PC-9 (cell line): Measurements from ENCODE around the gene HSDL1. TPM values are rescaled to one million over a fixed set of nuclear protein-coding genes. Genes with fewer than 3 reads are reported as not detected.

Source experiments
- BruUV-seq: library from RNA; stranded (reverse); fragments of 400-500 nt; replicated peaks from 2 replicates; lab custom pipeline; 2021; lab: Mats Ljungman, UMichigan
- CTCF ChIA-PET: fragments of 300-600 bp; sonication (Branson Sonifier 250); formaldehyde crosslinking; loops from one replicate; lab custom pipeline; 2022; ENCODE audit warnings: antibody characterized with exemption; lab: Charles Lee
- POLR2A ChIA-PET: fragments of 300-600 bp; sonication (Branson Sonifier 250); formaldehyde crosslinking; loops from one replicate; lab custom pipeline; 2022; ENCODE audit warnings: antibody characterized with exemption; ENCODE audit not compliant: unreplicated experiment; lab: Charles Lee
- DNase-seq, 2 experiments: peaks; one replicate each; pipeline versions ENCODE4 v3.0.0 to v3.0.0-alpha.2; 2015 to 2022; ENCODE audit warnings: mixed read lengths in 1 of 2
- H2AFZ ChIP-seq: fragments of 200-600 bp; sonication (generic); 2 replicates; pipeline ENCODE4 v1.8.1; 2017; ENCODE audit warnings: antibody characterized with exemption
- H3F3A ChIP-seq: fragments of 200-600 bp; sonication (generic); 2 replicates; pipeline ENCODE4 v1.8.1; 2017; ENCODE audit warnings: antibody characterized with exemption, mild to moderate bottlenecking, low read depth; ENCODE audit not compliant: insufficient read depth
- H3K27ac ChIP-seq: fragments of 200-600 bp; sonication (generic); 2 replicates; pipeline ENCODE4 v1.6.1; 2016; ENCODE audit warnings: mixed run types
- H3K27me3 ChIP-seq: fragments of 200-600 bp; sonication (generic); 2 replicates; pipeline ENCODE4 v1.6.1; 2016; ENCODE audit warnings: low read depth, mixed run types; ENCODE audit not compliant: insufficient read depth
- H3K36me3 ChIP-seq: fragments of 200-600 bp; sonication (generic); 2 replicates; pipeline ENCODE4 v1.6.1; 2016; ENCODE audit warnings: low read depth, mixed run types
- H3K4me1 ChIP-seq: fragments of 200-600 bp; sonication (generic); replicated peaks from 2 replicates; pipeline ENCODE4 v1.6.1; 2016; ENCODE audit warnings: mixed run types; ENCODE audit not compliant: insufficient read depth
- H3K4me2 ChIP-seq: fragments of 200-600 bp; sonication (generic); 2 replicates; pipeline ENCODE4 v1.6.1; 2017; ENCODE audit warnings: mixed run types
- H3K4me3 ChIP-seq: fragments of 200-600 bp; sonication (generic); 2 replicates; pipeline ENCODE4 v1.6.1; 2016; ENCODE audit warnings: mixed run types
- H3K79me2 ChIP-seq: fragments of 200-600 bp; sonication (generic); 2 replicates; pipeline ENCODE4 v1.6.1; 2017; ENCODE audit warnings: low read depth, mixed run types
- H3K9me2 ChIP-seq: fragments of 200-600 bp; sonication (generic); 2 replicates; pipeline ENCODE4 v1.8.1; 2017; ENCODE audit warnings: mild to moderate bottlenecking; ENCODE audit not compliant: insufficient read depth
- H3K9me3 ChIP-seq: fragments of 200-600 bp; sonication (generic); 2 replicates; pipeline ENCODE4 v1.8.1; 2016; ENCODE audit warnings: low read depth; ENCODE audit not compliant: insufficient read depth
- H4K20me1 ChIP-seq: fragments of 200-600 bp; sonication (generic); 2 replicates; pipeline ENCODE4 v1.8.1; 2017; ENCODE audit not compliant: insufficient read depth
- CTCF ChIP-seq: fragments of 200-600 bp; sonication (generic); conservative IDR thresholded peaks from 2 replicates; pipeline ENCODE4 v1.6.1; 2017; ENCODE audit warnings: mixed run types, antibody characterized with exemption, mild to moderate bottlenecking, moderate library complexity
- EZH2 ChIP-seq: fragments of 200-600 bp; sonication (generic); IDR thresholded peaks from 2 replicates; pipeline ENCODE4 v1.8.0; 2017; ENCODE audit warnings: antibody characterized with exemption, low read depth
- intact Hi-C: fragments of 100-400 bp; cut with micrococcal nuclease; formaldehyde crosslinking; loops from one replicate; pipeline ENCODE4 v1.10.0; 2022; ENCODE audit not compliant: unreplicated experiment
- total RNA-seq: library from RNA; stranded (reverse); gene quantifications from 2 replicates; pipeline ENCODE4 v1.2.3, GENCODE V29; 2021

HSDL1 gene
- total RNA-seq, 1 experiment from 2014 or later = 32.1 TPM

- H2AFZ ChIP-seq = no peak overlapping the region
- no TSS peak for BruUV-seq
- H3K27ac ChIP-seq = no peak overlapping the region
- H4K20me1 ChIP-seq = peaks cover 3% of the 10 kb centered on the region; the same call in 1 of the 2 replicates
- no peaks in the 10 kb centered on the region for H3K9me2 ChIP-seq
- H3K9me3 ChIP-seq = no peaks in the 10 kb centered on the region
- peaks cover 10% of the 10 kb centered on the region; the same call in 1 of the 2 replicates for H3K4me1 ChIP-seq
- CTCF ChIA-PET = no interaction called here
- TF ChIP-seq EZH2 (no peak), CTCF (no peak)
- intact Hi-C loops = no loop called here
- no peak overlapping the region for H3K4me3 ChIP-seq
- POLR2A ChIA-PET = no interaction called here
- peaks cover 34% of the 10 kb centered on the region for H3K79me2 ChIP-seq
- H3K4me2 ChIP-seq = no peak overlapping the region
- DNase-seq = no peak
- no peaks in the 10 kb centered on the region for H3F3A ChIP-seq
- no peaks in the 10 kb centered on the region for H3K27me3 ChIP-seq
- H3K36me3 ChIP-seq = no peaks in the 10 kb centered on the region; the same call in 1 of the 2 replicates
These were observed 39.8 kb upstream of the HSDL1 start for GRCh38 chr16:84184775-84185174.

GRCh38 chr16:84183911-84184591 is 39.1 kb upstream of the HSDL1 start:
- POLR2A ChIA-PET = no interaction called here

GRCh38 chr16:84183572-84183875 is 38.5 kb upstream of the HSDL1 start:
- intact Hi-C loops = no loop called here
- ChIA-PET POLR2A (no interaction called here), CTCF (no interaction called here)

More at GRCh38 chr16:84183911-84184591, 39.1 kb upstream of the HSDL1 start:
- Histone ChIP-seq H3K9me3 (no peaks in the 10 kb centered on the region), H3K4me3 (no peak overlapping the region), H3K27me3 (no peaks in the 10 kb centered on the region), H3K9me2 (no peaks in the 10 kb centered on the region), H3F3A (no peaks in the 10 kb centered on the region; the same call in 1 of the 2 replicates), H4K20me1 (peaks cover 3% of the 10 kb centered on the region; the same call in 1 of the 2 replicates), H3K27ac (no peak overlapping the region), H3K4me1 (peaks cover 10% of the 10 kb centered on the region; the same call in 1 of the 2 replicates), H3K4me2 (no peak overlapping the region), H3K36me3 (no peaks in the 10 kb centered on the region; the same call in 1 of the 2 replicates), H3K79me2 (peaks cover 34% of the 10 kb centered on the region), H2AFZ (no peak overlapping the region)
- CTCF ChIA-PET = interaction anchor here (0.6 to 0.7 kb wide), 2 partner anchors 124 to 314 kb away, joined by 3 read pairs; no protein-coding TSS in a partner anchor
- BruUV-seq = no TSS peak
- intact Hi-C loops = no loop called here
- DNase-seq = no peak
- TF ChIP-seq CTCF (peak; percentile 66), EZH2 (no peak)

More at GRCh38 chr16:84183572-84183875, 38.5 kb upstream of the HSDL1 start:
- TF ChIP-seq EZH2 (no peak), CTCF (no peak)
- Histone ChIP-seq H3K4me1 (peaks cover 11% of the 10 kb centered on the region), H3K36me3 (no peaks in the 10 kb centered on the region; the same call in 1 of the 2 replicates), H3K9me2 (no peaks in the 10 kb centered on the region), H3F3A (peaks cover 5% of the 10 kb centered on the region; the same call in 1 of the 2 replicates), H3K4me2 (no peak overlapping the region), H2AFZ (no peak overlapping the region), H3K27me3 (no peaks in the 10 kb centered on the region), H3K79me2 (peaks cover 34% of the 10 kb centered on the region), H3K27ac (no peak overlapping the region), H3K4me3 (no peak overlapping the region), H3K9me3 (no peaks in the 10 kb centered on the region), H4K20me1 (peaks cover 3% of the 10 kb centered on the region; the same call in 1 of the 2 replicates)
- DNase-seq = no peak
- BruUV-seq = no TSS peak
